Endothelial cell of umbilical vein (primary cell): ENCODE data around the gene DNAJB5. TPM values are rescaled to one million over a fixed set of nuclear protein-coding genes. Genes with fewer than 3 reads are reported as not detected.

Experiments used
- BruUV-seq: library from RNA; stranded (reverse); fragments of 400-500 nt; replicated peaks from 2 replicates; lab custom pipeline; 2021; lab: Mats Ljungman, UMichigan
- CTCF ChIA-PET: fragments of 300-600, 350-600 bp; sonication (Branson Sonifier 250); formaldehyde crosslinking; loops from one replicate; lab custom pipeline; 2021; ENCODE audit warnings: antibody characterized with exemption, inconsistent platforms; lab: Charles Lee
- POLR2A ChIA-PET: fragments of 300-600, 350-600 bp; sonication (Branson Sonifier 250); formaldehyde crosslinking; loops from one replicate; lab custom pipeline; 2021; ENCODE audit warnings: antibody characterized with exemption, inconsistent platforms; lab: Charles Lee
- DNase-seq: peaks from one replicate; pipeline ENCODE4 v3.0.0-alpha.2; 2011; ENCODE audit warnings: low read depth, low spot score
- FAIRE-seq: peaks from 2 replicates; lab custom pipeline; 2011; peaks lifted over from hg19 to GRCh38; lab: Jason Lieb, UNC
- H2AFZ ChIP-seq: 2 replicates; pipeline ENCODE4 v1.6.0; 2012; ENCODE audit warnings: low read depth, low read length, control low read depth, inconsistent platforms
- H3K27ac ChIP-seq: 2 replicates; pipeline ENCODE4 v1.5.1; 2011; ENCODE audit warnings: low read depth, mild to moderate bottlenecking, control low read depth, low read length, moderate library complexity; ENCODE audit not compliant: insufficient read depth
- H3K27me3 ChIP-seq, 2 experiments: 2 replicates each; pipeline versions ENCODE4 v1.6.0 to v1.6.1; 2011; ENCODE audit warnings: low read length in 2 of 2, mixed read lengths in 1 of 2; ENCODE audit not compliant: control insufficient read depth in 2 of 2, insufficient read depth in 2 of 2
- H3K36me3 ChIP-seq, 2 experiments: 2 replicates in 1 of 2; 3 replicates in 1 of 2; pipeline ENCODE4 v1.5.1; 2011; ENCODE audit warnings: low read length in 2 of 2, mild to moderate bottlenecking in 1 of 2, moderate library complexity in 1 of 2; ENCODE audit not compliant: control insufficient read depth in 2 of 2, insufficient read depth in 2 of 2; ENCODE audit errors: extremely low read depth in 1 of 2
- H3K4me1 ChIP-seq: 3 replicates; pipeline ENCODE4 v1.5.1; 2011; ENCODE audit warnings: mild to moderate bottlenecking, low read length; ENCODE audit not compliant: control insufficient read depth, insufficient read depth; ENCODE audit errors: extremely low read depth
- H3K4me2 ChIP-seq: 2 replicates; pipeline ENCODE4 v1.6.1; 2011; ENCODE audit warnings: low read length, control low read depth, mixed read lengths; ENCODE audit not compliant: insufficient read depth
- H3K4me3 ChIP-seq, 3 experiments: fragments of 200-600 bp in 1 of 3; sonication (generic), shearing (Covaris generic) in 1 of 3; replicated peaks in 1 of 3; 2 replicates each; pipeline ENCODE4 v1.5.1; 2011 to 2016; ENCODE audit warnings: control low read depth in 3 of 3, low read length in 3 of 3, mild to moderate bottlenecking in 2 of 3, inconsistent platforms in 1 of 3, low read depth in 1 of 3, moderate library complexity in 1 of 3; ENCODE audit not compliant: insufficient read depth in 1 of 3
- H3K79me2 ChIP-seq: 2 replicates; pipeline ENCODE4 v1.6.0; 2012; ENCODE audit warnings: low read length, inconsistent platforms; ENCODE audit not compliant: control insufficient read depth, insufficient read depth
- H3K9ac ChIP-seq: replicated peaks from 2 replicates; pipeline ENCODE3; 2011; ENCODE audit warnings: low read length, control low read depth; ENCODE audit not compliant: insufficient read depth; ENCODE audit errors: extremely low read depth
- H3K9me1 ChIP-seq: replicated peaks from 3 replicates; pipeline ENCODE4 v1.6.0; 2011; ENCODE audit warnings: mild to moderate bottlenecking, low read length; ENCODE audit not compliant: control insufficient read depth, insufficient read depth; ENCODE audit errors: extremely low read depth
- H3K9me3 ChIP-seq: replicated peaks from 2 replicates; pipeline ENCODE4 v1.5.1; 2012; ENCODE audit warnings: low read length, inconsistent platforms; ENCODE audit not compliant: control insufficient read depth, insufficient read depth
- H4K20me1 ChIP-seq: replicated peaks from 2 replicates; pipeline ENCODE3; 2011; ENCODE audit warnings: mild to moderate bottlenecking, low read length; ENCODE audit not compliant: control insufficient read depth, insufficient read depth; ENCODE audit errors: extremely low read depth
- CTCF ChIP-seq, 2 donors: IDR thresholded peaks; 1 replicate in 1 of 2; 2 replicates in 1 of 2; pipeline ENCODE4 v1.5.1; 2011; ENCODE audit warnings: low read length in 2 of 2, mild to moderate bottlenecking in 2 of 2, moderate library complexity in 2 of 2, control low read depth in 1 of 2, inconsistent platforms in 1 of 2, low read depth in 1 of 2; ENCODE audit not compliant: insufficient read depth in 1 of 2; ENCODE audit errors: extremely low read depth in 1 of 2
- EZH2 ChIP-seq: IDR thresholded peaks from 2 replicates; pipeline ENCODE4 v1.6.1; 2012; ENCODE audit warnings: borderline replicate concordance, low read depth, mild to moderate bottlenecking, moderate library complexity, low read length, inconsistent platforms; ENCODE audit not compliant: severe bottlenecking
- GATA2 ChIP-seq: IDR thresholded peaks from 2 replicates; pipeline ENCODE4 v1.7.0; 2011; ENCODE audit warnings: low read depth, mild to moderate bottlenecking, moderate library complexity, mixed read lengths, low read length; ENCODE audit not compliant: insufficient read length, insufficient read depth
- MYC ChIP-seq: IDR thresholded peaks from one replicate; pipeline ENCODE4 v1.6.1; 2011; ENCODE audit warnings: mild to moderate bottlenecking, low read depth, low read length
- POLR2AphosphoS5 ChIP-seq: IDR thresholded peaks from 2 replicates; pipeline ENCODE4 v1.6.1; 2012; ENCODE audit warnings: low read depth, mild to moderate bottlenecking, control low read depth, low read length, moderate library complexity; ENCODE audit not compliant: insufficient read depth
- dilution Hi-C: fragments of 300-500 bp; cut with MboI; formaldehyde crosslinking; loops from one replicate; pipeline ENCODE4 v1.15.0; 2019; ENCODE audit warnings: low sequenced_read_pairs; ENCODE audit not compliant: extremely low pct_ligation_motif_present
- intact Hi-C: fragments of 100-400 bp; cut with micrococcal nuclease; formaldehyde crosslinking; loops from one replicate; pipeline ENCODE4 v1.10.0; 2022
- polyA plus RNA-seq, 4 experiments: library from polyadenylated mRNA; depleted of rRNA in 3 of 4; stranded (reverse) in 3 of 4; unstranded in 1 of 4; fragments of >200 nt; gene quantifications; 2 replicates each; pipeline versions ENCODE4 v1.2.1 to v1.2.3, GENCODE V29; 2011 to 2012; ENCODE audit warnings: missing spikeins in 1 of 4
- total RNA-seq: library from RNA; stranded (reverse); gene quantifications from 2 replicates; pipeline ENCODE4 v1.2.3, GENCODE V29; 2021

The DNAJB5 gene
- total and polyA plus RNA-seq, 2 donors (not counting 3 experiments of a cell fraction or from before 2014, with no cell fraction given): 8.6 to 12.8 TPM

GRCh38 chr9:34996905-34997279 lies 7.3 kb downstream of the DNAJB5 start:
- Histone ChIP-seq H2AFZ (no peak overlapping the region), H4K20me1 (no peaks in the 10 kb centered on the region), H3K4me3 (no peak overlapping the region), H3K9me3 (no peaks in the 10 kb centered on the region), H3K36me3 (peaks cover 3 to 10% of the 10 kb centered on the region in 2 experiments), H3K79me2 (no peaks in the 10 kb centered on the region), H3K4me1 (peaks cover 32% of the 10 kb centered on the region), H3K27me3 (no peaks in the 10 kb centered on the region), H3K4me2 (no peak overlapping the region), H3K9ac (no peak overlapping the region), H3K9me1 (no peaks in the 10 kb centered on the region), H3K27ac (no peak overlapping the region)
- DNase-seq: no peak
- dilution Hi-C loops: no loop called here
- no peak for FAIRE-seq
- CTCF ChIA-PET: interaction anchor here (1.6 kb wide), 1 partner anchor 55 kb away, joined by 6 read pairs; no protein-coding TSS in a partner anchor
- intact Hi-C loops: no loop called here
- no peak for TF ChIP-seq CTCF (IDR thresholded peaks at IDR 0.05; ENCODE audit: extremely low read depth in 1 of 2, insufficient read depth in 1 of 2, low read depth in 1 of 2, low read length in 2 of 2)
- POLR2A ChIA-PET: no interaction called here
- no TSS peak for BruUV-seq

- ChIA-PET POLR2A (interaction anchor here (1.0 kb wide), 1 partner anchor 54 kb away, joined by 3 read pairs; no protein-coding TSS in a partner anchor), CTCF (interaction anchor here (0.8 to 1.6 kb wide), 3 partner anchors 12 to 98 kb away, joined by 3 to 6 read pairs (median 4); no protein-coding TSS in a partner anchor)
- no peak overlapping the region for H2AFZ ChIP-seq
- H3K4me2 ChIP-seq: no peak overlapping the region
- H4K20me1 ChIP-seq: no peaks in the 10 kb centered on the region
- no peaks in the 10 kb centered on the region for H3K9me1 ChIP-seq
- H3K9ac ChIP-seq: no peak overlapping the region
- H3K36me3 ChIP-seq: peaks cover 3 to 10% of the 10 kb centered on the region in 2 experiments
- H3K4me3 ChIP-seq: no peak overlapping the region
- TF ChIP-seq POLR2AphosphoS5: no peak
- no peak for TF ChIP-seq GATA2
- TF ChIP-seq MYC: no peak
- TF ChIP-seq EZH2: no peak
- BruUV-seq: no TSS peak
- H3K4me1 ChIP-seq: peaks cover 27% of the 10 kb centered on the region
- no peaks in the 10 kb centered on the region for H3K79me2 ChIP-seq
- H3K27ac ChIP-seq: no peak overlapping the region
- H3K9me3 ChIP-seq: no peaks in the 10 kb centered on the region
- no peak for DNase-seq
- intact Hi-C loops (no loop called here), dilution Hi-C loops (no loop called here)
- H3K27me3 ChIP-seq: no peaks in the 10 kb centered on the region
- FAIRE-seq: no peak
These were observed 7.8 kb downstream of the DNAJB5 start for GRCh38 chr9:34997379-34997781.
